ENCODE measurements around the gene CCR4. TPM values are rescaled to one million over a fixed set of nuclear protein-coding genes. Genes with fewer than 3 reads are reported as not detected.

Gene CCR4
- total and polyA plus RNA-seq, 2 of the 4 experiments (the other 2 are of a cell fraction) = not detected

DNA sequence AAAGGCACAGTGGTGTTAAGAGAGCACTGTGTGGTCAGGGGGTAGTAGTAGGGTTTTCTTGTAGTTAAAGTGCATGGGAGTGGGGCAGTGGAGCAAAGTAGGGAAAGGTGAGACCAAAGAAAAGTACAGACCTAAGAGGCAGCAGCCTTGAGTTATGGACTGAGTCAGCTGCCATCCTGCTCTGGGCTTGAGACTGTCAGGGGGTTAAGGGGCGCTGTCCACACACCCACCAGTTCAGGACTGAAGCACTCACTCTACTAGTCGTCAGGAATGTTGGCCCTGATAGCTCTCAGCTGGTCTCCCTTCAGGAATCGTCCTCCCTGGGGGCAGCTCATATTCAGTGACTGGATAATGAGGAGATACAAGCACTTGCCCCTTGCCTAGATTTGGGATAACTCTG is 7.9 kb downstream of the CCR4 start:
- no peak overlapping the region for H2BK20ac ChIP-seq (ENCODE audit: low read depth, low read length)
- H3K56ac ChIP-seq (ENCODE audit: extremely low read depth, insufficient read depth, low read length) = no peak overlapping the region
- H3K9me3 ChIP-seq (ENCODE audit: control insufficient read depth, insufficient read depth, low read length) = no peaks in the 10 kb centered on the region
- no peak overlapping the region for H3K9ac ChIP-seq (ENCODE audit: low read depth, low read length)
- H3K79me1 ChIP-seq (ENCODE audit: low read depth in 1 of 2, low read length in 2 of 2) = no peaks in the 10 kb centered on the region
- H4K20me1 ChIP-seq (ENCODE audit: insufficient read depth, low read length) = no peaks in the 10 kb centered on the region
- in situ Hi-C loops (cut with MboI; ENCODE audit: low sequenced_read_pairs) = loop anchor here (25.0 kb wide), 2 partner anchors 403 to 828 kb away; partner anchors contain the start of gene PDCD6IP
- no peak for TF ChIP-seq RCOR1 (IDR thresholded peaks at IDR 0.05; ENCODE audit: insufficient replicate concordance, low read length)
- no peak for TF ChIP-seq MXI1 (IDR thresholded peaks at IDR 0.05; ENCODE audit: borderline replicate concordance, low read depth, low read length)
- no peak for TF ChIP-seq SMC3 (IDR thresholded peaks at IDR 0.05; ENCODE audit: low read depth, low read length)
- no peak for TF ChIP-seq CEBPB (IDR thresholded peaks at IDR 0.05; ENCODE audit: low read depth, low read length)
- TF ChIP-seq CHD1 (IDR thresholded peaks at IDR 0.05; ENCODE audit: low read depth, low read length) = no peak
- TF ChIP-seq FOS (IDR thresholded peaks at IDR 0.05; ENCODE audit: low read depth, low read length) = no peak
- no peak for TF ChIP-seq RFX5 (IDR thresholded peaks at IDR 0.05; ENCODE audit: low read depth, low read length)
- TF ChIP-seq, protein P1, sequence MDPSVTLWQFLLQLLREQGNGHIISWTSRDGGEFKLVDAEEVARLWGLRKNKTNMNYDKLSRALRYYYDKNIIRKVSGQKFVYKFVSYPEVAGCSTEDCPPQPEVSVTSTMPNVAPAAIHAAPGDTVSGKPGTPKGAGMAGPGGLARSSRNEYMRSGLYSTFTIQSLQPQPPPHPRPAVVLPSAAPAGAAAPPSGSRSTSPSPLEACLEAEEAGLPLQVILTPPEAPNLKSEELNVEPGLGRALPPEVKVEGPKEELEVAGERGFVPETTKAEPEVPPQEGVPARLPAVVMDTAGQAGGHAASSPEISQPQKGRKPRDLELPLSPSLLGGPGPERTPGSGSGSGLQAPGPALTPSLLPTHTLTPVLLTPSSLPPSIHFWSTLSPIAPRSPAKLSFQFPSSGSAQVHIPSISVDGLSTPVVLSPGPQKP (IDR thresholded peaks at IDR 0.05; ENCODE audit: borderline replicate concordance, low read depth, low read length) = no peak
- no peak for TF ChIP-seq MAFK (IDR thresholded peaks at IDR 0.05; ENCODE audit: low read depth, low read length)
- TF ChIP-seq, protein P2, sequence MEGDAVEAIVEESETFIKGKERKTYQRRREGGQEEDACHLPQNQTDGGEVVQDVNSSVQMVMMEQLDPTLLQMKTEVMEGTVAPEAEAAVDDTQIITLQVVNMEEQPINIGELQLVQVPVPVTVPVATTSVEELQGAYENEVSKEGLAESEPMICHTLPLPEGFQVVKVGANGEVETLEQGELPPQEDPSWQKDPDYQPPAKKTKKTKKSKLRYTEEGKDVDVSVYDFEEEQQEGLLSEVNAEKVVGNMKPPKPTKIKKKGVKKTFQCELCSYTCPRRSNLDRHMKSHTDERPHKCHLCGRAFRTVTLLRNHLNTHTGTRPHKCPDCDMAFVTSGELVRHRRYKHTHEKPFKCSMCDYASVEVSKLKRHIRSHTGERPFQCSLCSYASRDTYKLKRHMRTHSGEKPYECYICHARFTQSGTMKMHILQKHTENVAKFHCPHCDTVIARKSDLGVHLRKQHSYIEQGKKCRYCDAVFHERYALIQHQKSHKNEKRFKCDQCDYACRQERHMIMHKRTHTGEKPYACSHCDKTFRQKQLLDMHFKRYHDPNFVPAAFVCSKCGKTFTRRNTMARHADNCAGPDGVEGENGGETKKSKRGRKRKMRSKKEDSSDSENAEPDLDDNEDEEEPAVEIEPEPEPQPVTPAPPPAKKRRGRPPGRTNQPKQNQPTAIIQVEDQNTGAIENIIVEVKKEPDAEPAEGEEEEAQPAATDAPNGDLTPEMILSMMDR (conservative IDR thresholded peaks at IDR 0.05; ENCODE audit: low read depth, low read length) = no peak
- TF ChIP-seq MAZ (IDR thresholded peaks at IDR 0.05; ENCODE audit: borderline replicate concordance, low read depth, low read length) = no peak
- TF ChIP-seq NFE2L2 (IDR thresholded peaks at IDR 0.05; ENCODE audit: low read depth, low read length) = no peak
- TF ChIP-seq BHLHE40 (IDR thresholded peaks at IDR 0.05; ENCODE audit: low read depth, low read length) = no peak
- TF ChIP-seq POLR2A (IDR thresholded peaks at IDR 0.05; ENCODE audit: low read depth, low read length) = no peak
- TF ChIP-seq, protein P3, sequence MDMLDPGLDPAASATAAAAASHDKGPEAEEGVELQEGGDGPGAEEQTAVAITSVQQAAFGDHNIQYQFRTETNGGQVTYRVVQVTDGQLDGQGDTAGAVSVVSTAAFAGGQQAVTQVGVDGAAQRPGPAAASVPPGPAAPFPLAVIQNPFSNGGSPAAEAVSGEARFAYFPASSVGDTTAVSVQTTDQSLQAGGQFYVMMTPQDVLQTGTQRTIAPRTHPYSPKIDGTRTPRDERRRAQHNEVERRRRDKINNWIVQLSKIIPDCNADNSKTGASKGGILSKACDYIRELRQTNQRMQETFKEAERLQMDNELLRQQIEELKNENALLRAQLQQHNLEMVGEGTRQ (IDR thresholded peaks at IDR 0.05; ENCODE audit: low read depth, low read length) = no peak
- TF ChIP-seq RAD21 (IDR thresholded peaks at IDR 0.05; ENCODE audit: low read length) = no peak
- peaks cover 2% of the 10 kb centered on the region; the same call in 1 of the 2 replicates for H3K4me1 ChIP-seq (ENCODE audit: control insufficient read depth, insufficient read depth, low read length)
- H2AFZ ChIP-seq (replicated peaks; ENCODE audit: low read length, poor library complexity) = no peak overlapping the region
- H3K18ac ChIP-seq (ENCODE audit: low read depth, low read length) = no peak overlapping the region
- no peak overlapping the region for H2BK15ac ChIP-seq (ENCODE audit: low read depth, low read length)
- no peak overlapping the region for H3K4ac ChIP-seq (ENCODE audit: low read depth, low read length)
- H2AK9ac ChIP-seq (replicated peaks; ENCODE audit: low read depth, low read length, poor library complexity) = peak overlapping the region; percentile 20
- no peak overlapping the region for H3K23ac ChIP-seq (ENCODE audit: low read depth, low read length)
- H4K5ac ChIP-seq (ENCODE audit: low read depth, low read length) = no peak overlapping the region
- H2BK120ac ChIP-seq (ENCODE audit: low read depth, low read length) = no peak overlapping the region
- peaks cover 17% of the 10 kb centered on the region for H3K27me3 ChIP-seq (ENCODE audit: control insufficient read depth, insufficient read depth, low read length)
- no peaks in the 10 kb centered on the region for H3K9me1 ChIP-seq (ENCODE audit: insufficient read depth, low read length)
- ChIA-PET CTCF (interaction anchor here (0.6 to 0.7 kb wide), 2 partner anchors 9 to 45 kb away, joined by 3 read pairs; no protein-coding TSS in a partner anchor), POLR2A (ENCODE audit: unreplicated experiment) (interaction anchor here (0.6 kb wide), 1 partner anchor 29 kb away, joined by 3 read pairs; no protein-coding TSS in a partner anchor)
- intact Hi-C loops (cut with micrococcal nuclease) = no loop called here
- no peak for DNase-seq
- no CpG with 5 or more reads among the region's 3 CpGs for WGBS, 2 experiments (ENCODE audit: extremely low coverage in 2 of 2, insufficient read length in 1 of 2)
- no peaks in the 10 kb centered on the region for H3K36me3 ChIP-seq (ENCODE audit: control insufficient read depth, insufficient read depth, low read length)
- peak; percentile 50 for ATAC-seq (ENCODE audit: low read depth)
- no peak overlapping the region for H3K14ac ChIP-seq (replicated peaks; ENCODE audit: low read depth, low read length)
- dilution Hi-C loops (cut with HindIII; ENCODE audit: low sequenced_read_pairs, unreplicated experiment) = no loop called here
- no TSS peak for BruUV-seq (replicated peaks)
- no peak overlapping the region for H4K91ac ChIP-seq (ENCODE audit: insufficient read depth, low read depth, low read length)
- no peak overlapping the region for H3K27ac ChIP-seq (ENCODE audit: insufficient read depth, low read length)
- no peak overlapping the region for H2AK5ac ChIP-seq (ENCODE audit: low read depth, low read length)
- H4K8ac ChIP-seq (ENCODE audit: low read depth in 2 of 2, low read length in 2 of 2) = no peak overlapping the region
- H3K4me3 ChIP-seq (ENCODE audit: insufficient read depth, low read depth, low read length) = no peak overlapping the region
- no peak overlapping the region for H2BK5ac ChIP-seq (ENCODE audit: low read depth, low read length, poor library complexity, severe bottlenecking)
- no peak overlapping the region for H3K4me2 ChIP-seq (ENCODE audit: low read depth, low read length)
